Renal cortex interstitium (tissue), 11 donors: ENCODE results near the gene RCBTB2. TPM values are rescaled to one million over a fixed set of nuclear protein-coding genes. Genes with fewer than 3 reads are reported as not detected.

ENCODE experiments used
- DNase-seq, 11 donors: peaks; one replicate each; pipeline ENCODE4 v3.0.0-alpha.2; 2013; ENCODE audit warnings: low read depth in 9 of 11, low spot score in 4 of 11; ENCODE audit errors: extremely low read depth in 1 of 11
- polyA plus RNA-seq, 3 donors: library from polyadenylated mRNA; unstranded; fragments of 120-200 nt; gene quantifications; one replicate each; pipeline ENCODE4 v1.2.1, GENCODE V29; 2013; ENCODE audit not compliant: insufficient read length in 3 of 3

Gene RCBTB2
- polyA plus RNA-seq, 3 donors, result 52.9 to 58.5 (median 58.1) TPM

DNA sequence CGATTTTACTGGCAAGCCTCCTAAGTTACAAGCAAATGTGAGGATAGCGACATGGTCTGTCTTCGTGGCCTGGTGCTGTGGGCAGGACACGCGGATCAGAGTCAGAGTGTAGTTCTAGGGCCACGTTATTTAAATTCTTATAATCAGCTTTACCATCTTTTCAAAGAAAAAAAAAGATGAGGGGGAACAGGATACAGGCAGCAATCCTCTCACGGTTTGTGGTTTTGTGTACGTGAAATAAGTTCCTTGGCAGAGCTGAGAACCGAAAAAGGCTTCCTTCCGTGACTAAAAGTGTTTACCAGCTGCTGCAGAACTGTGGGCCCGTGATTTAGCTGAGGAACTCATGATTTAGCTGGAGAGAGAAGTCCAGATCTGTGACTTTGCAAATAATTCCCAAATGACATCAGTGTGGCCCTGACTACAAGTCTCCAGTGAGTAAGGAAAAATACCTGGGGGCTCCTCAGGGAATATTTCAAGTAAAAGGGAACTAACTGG lies 27.2 kb downstream of the RCBTB2 start:
- peak in 3 of 11 donors; percentile 8 to 26 (median 16) for DNase-seq

- DNase-seq, result no peak
Measured at GRCh38 chr13:48505012-48505411, 27.9 kb downstream of the RCBTB2 start.

DNA sequence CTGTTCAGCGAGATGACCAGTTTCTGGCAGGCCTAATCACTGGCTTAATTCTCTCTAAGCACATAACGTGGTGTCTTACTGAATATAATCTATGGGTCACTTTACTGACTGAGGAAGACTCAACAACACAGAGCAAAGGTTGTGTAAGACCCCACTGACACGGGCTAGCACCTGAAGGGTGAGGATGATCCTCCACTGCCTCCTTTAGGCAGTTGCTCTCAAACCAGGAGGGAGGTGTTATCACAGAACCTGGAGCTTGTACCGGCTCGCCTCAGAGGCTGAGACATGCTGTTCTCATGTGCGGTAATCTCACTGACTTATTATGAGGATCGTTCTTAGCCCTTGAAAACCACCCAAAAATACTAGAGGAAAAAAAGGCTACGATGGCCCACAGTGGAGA lies 28.3 kb downstream of the RCBTB2 start:
- no peak for DNase-seq

- no peak for DNase-seq
Measured at GRCh38 chr13:48502601-48503319, 30.1 kb downstream of the RCBTB2 start.

GRCh38 chr13:48501705-48502104 lies 31.2 kb downstream of the RCBTB2 start:
- DNase-seq, result no peak

DNA sequence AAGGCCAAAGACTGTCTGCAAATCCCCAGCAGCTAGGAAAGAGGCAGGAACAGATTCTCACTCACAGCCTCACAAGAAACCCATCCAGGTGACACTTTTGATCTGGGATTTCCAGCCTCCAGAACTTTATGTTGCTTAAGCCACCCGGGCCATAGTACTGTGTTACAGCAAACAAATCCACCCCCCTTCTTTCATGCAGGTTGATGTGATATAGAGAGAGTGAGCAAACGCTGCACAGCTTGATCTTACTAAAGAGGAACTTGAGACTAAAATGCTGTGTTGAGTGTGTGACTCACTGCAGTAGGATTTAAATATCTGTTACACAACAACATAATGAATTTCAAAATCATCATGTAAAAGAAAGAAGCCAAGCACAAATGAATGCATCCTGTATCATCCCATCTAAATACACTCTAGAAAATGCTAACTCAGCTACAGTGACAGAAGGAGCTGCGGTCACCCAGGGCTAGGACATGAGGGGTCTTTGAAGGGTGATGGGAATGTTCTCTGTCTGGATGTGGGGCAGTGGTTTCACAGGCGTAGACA lies 32.2 kb downstream of the RCBTB2 start:
- no peak for DNase-seq

GRCh38 chr13:48497669-48498068 lies 35.2 kb downstream of the RCBTB2 start:
- DNase-seq, result no peak

- DNase-seq, result no peak
Measured at GRCh38 chr13:48496271-48497161, 36.4 kb downstream of the RCBTB2 start.

DNA sequence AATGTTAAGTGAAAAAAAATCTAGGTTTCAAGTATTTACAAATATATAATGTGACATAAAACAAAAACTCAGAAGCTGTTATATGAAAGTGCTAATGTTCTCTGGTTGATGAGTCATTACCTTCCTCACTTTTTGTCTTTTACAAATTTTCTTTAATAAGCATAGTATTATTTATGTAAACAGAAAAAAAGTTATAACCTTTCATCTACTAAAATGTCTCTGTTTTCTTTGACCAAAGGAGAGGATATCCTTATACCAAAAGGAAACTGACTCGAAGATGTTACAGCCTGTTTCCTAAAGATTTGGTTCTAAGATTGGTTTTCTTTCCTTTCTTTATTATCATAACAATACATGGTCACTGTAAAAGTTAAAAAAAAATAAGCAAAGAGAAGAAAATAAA lies 38.0 kb downstream of the RCBTB2 start:
- DNase-seq, result no peak

GRCh38 chr13:48493851-48494250 lies 39.0 kb downstream of the RCBTB2 start:
- no peak for DNase-seq

DNA sequence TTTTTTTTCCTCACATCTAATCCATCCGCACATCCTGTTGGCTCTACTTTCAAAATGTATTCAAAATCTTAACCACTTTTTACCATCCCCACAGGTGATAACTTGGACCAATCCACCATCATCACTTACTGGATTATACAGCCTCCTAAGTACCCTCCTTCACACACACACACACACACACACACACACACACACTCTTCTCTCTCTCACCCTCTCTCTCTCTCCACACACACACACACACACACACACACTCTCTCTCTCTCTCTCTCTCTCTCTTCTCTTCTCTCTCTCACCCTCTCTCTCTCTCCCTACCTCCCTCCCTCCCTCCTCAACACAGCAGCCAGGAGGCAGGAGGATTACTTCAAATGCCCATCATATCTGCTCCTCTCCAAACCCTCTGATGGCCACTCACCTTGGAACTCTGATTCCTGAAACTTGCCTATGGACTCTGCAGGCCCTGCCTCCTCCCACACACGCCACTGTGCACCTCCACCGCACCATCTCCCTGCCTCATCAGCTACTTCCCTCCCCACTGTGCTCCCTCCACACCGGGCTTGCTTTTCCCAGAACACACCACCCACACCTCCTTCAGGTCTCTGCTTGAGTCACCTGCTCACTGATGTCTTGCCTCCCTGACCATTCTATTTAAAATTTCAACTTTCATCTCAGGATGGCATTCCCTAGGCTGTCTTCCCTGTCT lies 39.7 kb downstream of the RCBTB2 start:
- DNase-seq, result no peak

DNA sequence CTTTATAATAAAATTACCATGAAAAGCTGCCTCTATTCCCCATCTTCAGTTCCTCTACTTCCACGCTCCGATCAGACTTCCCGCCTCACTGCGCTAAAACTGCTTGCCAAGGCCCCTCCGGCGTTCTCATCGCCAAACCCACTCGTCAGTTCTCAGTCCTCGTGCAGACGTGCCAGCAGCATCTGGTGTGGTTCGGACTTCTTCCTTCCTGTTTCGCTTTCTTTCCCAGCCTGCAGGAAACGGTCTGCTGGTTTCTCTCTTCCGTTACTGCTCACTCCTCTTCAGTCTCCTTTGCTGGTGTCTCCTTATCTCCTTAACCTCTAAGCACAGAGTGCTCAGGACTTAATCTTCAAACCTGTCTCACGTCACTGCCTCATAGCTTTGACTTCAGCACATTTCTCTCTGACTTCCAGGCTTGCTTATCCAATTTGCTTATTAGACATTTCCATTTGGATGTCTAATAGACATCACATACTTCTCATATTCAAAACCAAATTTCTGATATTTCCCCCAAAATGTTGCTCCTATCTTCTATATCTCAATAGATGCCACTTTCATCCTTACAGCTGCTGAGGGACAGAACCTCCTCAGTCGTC lies 40.3 kb downstream of the RCBTB2 start:
- peak in 1 of 11 donors; percentile 22 for DNase-seq

DNA sequence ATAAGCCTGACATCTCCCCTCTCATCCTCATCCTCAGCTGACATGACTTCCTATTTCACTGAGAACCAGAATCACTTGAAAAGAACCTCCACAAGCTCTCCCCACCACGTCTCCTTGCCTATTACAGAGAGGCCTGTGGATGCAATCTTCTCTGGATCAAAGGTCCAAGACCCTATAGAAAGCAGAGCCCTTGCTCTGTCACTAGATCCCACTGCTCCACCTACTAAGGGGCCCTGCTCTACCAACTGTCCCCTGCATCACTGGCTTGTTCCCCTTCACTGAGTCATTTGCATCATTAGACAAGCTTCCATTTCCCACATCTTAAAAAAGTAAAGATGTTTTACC lies 40.8 kb downstream of the RCBTB2 start:
- no peak for DNase-seq

- DNase-seq, result no peak
Measured at GRCh38 chr13:48491423-48492095, 41.3 kb downstream of the RCBTB2 start.

GRCh38 chr13:48490241-48490640 lies 42.6 kb downstream of the RCBTB2 start:
- no peak for DNase-seq

DNA sequence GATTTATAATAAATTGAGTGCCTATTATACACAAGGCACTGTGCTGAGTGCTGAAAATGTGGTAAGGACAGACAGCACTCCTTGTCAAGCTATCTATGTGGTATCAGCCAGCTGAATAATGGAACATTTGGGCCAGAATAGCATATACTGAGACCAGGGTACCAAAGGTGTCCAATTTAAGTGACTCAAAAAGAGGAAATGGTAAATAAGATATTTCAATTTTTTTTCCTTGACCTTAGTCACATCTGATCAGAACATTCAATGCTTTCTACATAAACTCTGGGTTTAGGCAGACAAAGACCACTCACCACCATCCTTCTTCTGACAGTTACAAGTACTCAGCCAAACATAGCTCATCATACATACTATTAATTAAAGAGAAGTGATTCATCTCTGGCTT lies 43.2 kb downstream of the RCBTB2 start:
- no peak for DNase-seq

GRCh38 chr13:48488995-48489394 lies 43.9 kb downstream of the RCBTB2 start:
- no peak for DNase-seq

- no peak for DNase-seq
Measured at GRCh38 chr13:48487968-48488367, 44.9 kb downstream of the RCBTB2 start.

DNA sequence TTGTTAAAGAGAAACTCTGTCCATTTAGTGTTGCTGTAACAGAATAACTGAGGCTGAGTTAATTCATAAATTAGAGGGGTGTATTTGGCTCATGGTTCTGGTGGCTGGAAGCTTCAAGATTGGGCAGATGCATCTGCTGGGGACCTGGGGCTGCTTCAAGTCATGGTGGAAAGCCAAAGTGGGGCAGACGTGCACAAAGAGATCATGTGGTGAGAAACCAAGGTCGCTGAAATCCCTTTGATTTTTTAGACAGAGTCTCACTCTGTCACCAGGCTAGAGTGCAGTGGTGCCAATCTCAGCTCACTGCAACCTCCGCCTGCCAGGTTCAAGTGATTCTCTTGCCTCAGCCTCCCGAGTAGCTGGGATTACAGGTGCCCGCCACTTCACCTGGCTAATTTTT lies 46.0 kb downstream of the RCBTB2 start:
- no peak for DNase-seq
